RWPE1 (cell line): ENCODE measurements around the gene PRSS38.
A peak's percentile ranks its signal among the peaks of the same experiment; 100 is the strongest.

Experiments
- CTCF ChIA-PET: fragments of 350-600 bp; sonication (Branson Sonifier 250); formaldehyde crosslinking; extraction: SDS; loops from one replicate; lab custom pipeline; 2021; lab: Yijun Ruan, JAX
- POLR2A ChIA-PET: fragments of 400-600 bp; formaldehyde crosslinking; extraction: SDS; loops from one replicate; lab custom pipeline; 2020; ENCODE audit warnings: antibody characterized with exemption; ENCODE audit not compliant: low non-redundant PET; lab: Yijun Ruan, JAX
- DNase-seq: peaks from one replicate; pipeline ENCODE4 v3.0.0; 2012; ENCODE audit warnings: low spot score
- H3K27ac ChIP-seq: fragments of 450-650 bp; 2 replicates; pipeline ENCODE4 v1.5.1; 2017
- TF ChIP-seq, protein P1 (sequence below): fragments of 450-650 bp; conservative IDR thresholded peaks from 2 replicates; pipeline ENCODE4 v1.5.1; 2017; ENCODE audit warnings: low read depth, mild to moderate bottlenecking

The PRSS38 gene

DNA sequence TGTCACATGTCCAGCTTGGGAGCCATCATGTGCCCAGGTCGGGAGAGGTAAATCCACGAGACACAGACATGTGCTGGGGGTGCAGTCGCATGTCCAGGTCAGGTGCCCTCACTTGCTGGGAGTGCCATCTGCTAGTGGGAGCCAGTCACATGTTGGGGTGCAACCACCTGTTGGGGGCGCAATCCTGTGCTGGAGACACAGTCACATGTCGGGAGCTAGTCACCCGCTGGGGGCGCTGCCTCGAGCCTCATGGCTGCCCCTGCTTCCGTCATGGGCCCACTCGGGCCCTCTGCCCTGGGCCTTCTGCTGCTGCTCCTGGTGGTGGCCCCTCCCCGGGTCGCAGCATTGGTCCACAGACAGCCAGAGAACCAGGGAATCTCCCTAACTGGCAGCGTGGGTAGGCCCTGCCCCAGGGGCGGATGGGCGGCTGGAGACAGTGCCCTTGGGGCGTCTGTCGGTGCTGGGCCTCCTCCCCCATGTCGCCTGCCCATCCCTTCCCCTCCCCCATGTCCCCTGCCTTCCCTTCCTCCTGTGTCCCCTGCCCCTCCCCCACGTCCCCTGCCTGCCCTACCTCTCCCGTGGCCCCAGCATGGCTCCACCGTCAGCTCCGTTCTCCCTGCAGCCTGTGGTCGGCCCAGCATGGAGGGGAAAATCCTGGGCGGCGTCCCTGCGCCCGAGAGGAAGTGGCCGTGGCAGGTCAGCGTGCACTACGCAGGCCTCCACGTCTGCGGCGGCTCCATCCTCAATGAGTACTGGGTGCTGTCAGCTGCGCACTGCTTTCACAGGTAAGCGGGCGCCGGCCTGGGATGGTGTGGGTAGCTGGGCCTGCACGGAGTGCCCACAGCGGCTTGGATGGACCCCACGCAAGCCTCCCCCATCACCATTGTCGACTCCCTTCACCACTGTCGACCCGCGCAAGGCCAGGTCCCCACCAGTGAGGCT, at the start of gene PRSS38:
Gene PRSS38, plus strand, starts transcription at position 208 of the 942 bp plus-strand sequence. Its CDS starts 42 bp downstream, at position 250.
- H3K27ac ChIP-seq = no peak within 1 kb of the TSS
- POLR2A ChIA-PET = no interaction called here
- TF ChIP-seq, protein P1, sequence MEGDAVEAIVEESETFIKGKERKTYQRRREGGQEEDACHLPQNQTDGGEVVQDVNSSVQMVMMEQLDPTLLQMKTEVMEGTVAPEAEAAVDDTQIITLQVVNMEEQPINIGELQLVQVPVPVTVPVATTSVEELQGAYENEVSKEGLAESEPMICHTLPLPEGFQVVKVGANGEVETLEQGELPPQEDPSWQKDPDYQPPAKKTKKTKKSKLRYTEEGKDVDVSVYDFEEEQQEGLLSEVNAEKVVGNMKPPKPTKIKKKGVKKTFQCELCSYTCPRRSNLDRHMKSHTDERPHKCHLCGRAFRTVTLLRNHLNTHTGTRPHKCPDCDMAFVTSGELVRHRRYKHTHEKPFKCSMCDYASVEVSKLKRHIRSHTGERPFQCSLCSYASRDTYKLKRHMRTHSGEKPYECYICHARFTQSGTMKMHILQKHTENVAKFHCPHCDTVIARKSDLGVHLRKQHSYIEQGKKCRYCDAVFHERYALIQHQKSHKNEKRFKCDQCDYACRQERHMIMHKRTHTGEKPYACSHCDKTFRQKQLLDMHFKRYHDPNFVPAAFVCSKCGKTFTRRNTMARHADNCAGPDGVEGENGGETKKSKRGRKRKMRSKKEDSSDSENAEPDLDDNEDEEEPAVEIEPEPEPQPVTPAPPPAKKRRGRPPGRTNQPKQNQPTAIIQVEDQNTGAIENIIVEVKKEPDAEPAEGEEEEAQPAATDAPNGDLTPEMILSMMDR = no peak
- CTCF ChIA-PET = interaction anchor here (0.7 to 1.0 kb wide), 3 partner anchors 54 to 85 kb away, joined by 3 to 4 read pairs (median 4); no protein-coding TSS in a partner anchor
- DNase-seq = no peak

DNA sequence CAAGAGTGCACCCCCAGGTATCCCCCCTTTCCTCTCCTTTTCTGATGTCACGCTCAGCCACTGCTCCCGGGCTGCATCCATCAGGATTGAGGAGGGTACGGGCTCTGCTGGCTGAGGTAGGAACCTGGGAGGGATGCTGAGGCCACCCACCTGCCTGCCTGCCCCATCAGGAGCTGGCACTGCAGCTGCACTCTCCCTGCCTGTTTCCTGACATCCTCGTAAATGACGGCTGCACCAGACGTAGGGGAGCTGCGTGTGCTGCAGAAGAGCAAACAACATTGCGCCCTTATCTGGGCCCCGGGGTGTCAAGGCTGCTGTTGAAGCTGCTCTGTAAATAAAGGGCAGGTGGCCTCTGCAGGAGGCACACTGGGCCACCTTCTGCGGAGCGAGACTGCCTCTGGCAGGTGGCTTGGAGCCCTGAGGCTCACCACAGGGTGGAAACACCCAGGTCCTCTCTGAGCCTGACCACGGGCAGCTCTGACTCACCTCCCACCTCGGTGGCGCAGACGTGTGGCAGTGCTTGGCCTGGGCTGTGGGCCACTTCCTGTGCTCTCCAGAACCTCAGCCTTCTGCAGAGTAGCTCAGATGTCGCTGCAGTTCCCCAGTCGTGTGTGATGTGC, 49.4 kb upstream of the PRSS38 start:
- TF ChIP-seq, protein P1 = no peak
- ChIA-PET CTCF (interaction anchor here (0.6 to 1.1 kb wide), 3 partner anchors 34 to 181 kb away, joined by 3 to 4 read pairs (median 3); no protein-coding TSS in a partner anchor), POLR2A (no interaction called here)
- peak overlapping the region; percentile 85 for H3K27ac ChIP-seq
- no peak for DNase-seq

DNA sequence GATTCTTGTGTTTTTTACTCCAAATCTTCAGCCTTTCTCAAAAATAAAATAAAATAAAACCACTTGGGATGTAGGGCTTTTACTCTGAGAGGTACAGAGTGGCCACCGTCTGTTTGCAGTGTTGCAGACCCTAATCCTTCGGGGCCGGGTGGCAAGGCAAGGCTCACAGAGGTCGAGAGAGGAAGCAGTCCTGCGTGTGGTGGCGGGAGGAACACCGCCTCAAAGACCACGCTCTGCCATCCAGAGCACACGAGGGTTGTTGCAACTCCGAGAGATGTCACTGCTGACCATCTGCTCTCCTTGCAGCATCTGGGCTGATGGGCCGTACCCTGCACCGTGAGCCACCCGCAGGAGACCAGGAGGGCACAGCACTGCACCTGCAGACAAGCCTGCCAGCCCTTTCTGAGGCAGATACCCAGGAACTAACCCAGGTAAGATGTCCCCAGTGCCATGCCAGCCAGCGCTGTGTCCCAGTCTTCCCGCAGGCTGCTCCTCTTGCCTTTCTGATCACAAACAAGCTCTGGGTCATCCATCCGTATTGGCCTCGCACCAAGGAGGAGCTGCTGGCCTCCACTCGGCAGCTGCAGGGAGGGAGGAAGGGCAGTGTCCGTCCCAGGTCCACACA, 48.7 kb upstream of the PRSS38 start:
- peak overlapping the region; percentile 85 for H3K27ac ChIP-seq
- TF ChIP-seq, protein P1 = no peak
- ChIA-PET POLR2A (no interaction called here), CTCF (interaction anchor here (0.8 kb wide), 1 partner anchor 39 kb away, joined by 4 read pairs; no protein-coding TSS in a partner anchor)
- no peak for DNase-seq

DNA sequence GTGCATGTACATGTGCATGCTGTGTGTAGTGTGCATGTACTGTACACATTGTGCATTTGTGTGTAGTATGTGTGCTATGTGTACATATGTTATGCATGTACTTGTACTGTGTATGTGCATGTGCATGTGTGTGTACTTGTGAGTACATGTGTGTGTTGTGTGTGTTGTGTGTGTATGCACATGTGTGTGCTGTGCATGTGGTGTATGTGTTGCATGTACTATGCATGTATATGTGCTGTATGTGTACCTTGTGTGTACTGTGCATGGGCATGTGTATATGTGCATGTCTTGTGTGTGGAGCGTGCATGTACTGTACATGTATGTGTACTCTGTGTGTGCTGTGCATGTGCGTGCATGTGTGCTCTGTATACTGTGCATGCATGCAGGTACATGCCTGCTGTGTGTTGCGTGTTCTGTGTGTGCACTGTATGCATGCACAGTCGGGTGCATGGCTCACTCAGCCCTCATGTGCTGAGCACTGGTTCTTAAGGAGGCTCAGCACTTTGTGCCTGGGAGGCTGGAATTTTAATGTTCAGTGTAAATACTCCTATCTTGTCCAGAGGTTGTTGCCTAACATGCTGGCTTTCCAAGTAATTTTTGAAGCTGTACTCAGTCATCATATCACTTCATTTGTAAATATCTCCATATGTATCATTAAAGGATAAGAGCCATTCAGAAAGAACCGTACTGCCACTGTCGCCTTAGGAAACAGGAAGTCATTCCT, 47.9 kb upstream of the PRSS38 start:
- ChIA-PET CTCF (no interaction called here), POLR2A (no interaction called here)
- H3K27ac ChIP-seq = peak overlapping the region; percentile 29; the same call in 1 of the 2 replicates
- TF ChIP-seq, protein P1 = no peak
- DNase-seq = no peak

DNA sequence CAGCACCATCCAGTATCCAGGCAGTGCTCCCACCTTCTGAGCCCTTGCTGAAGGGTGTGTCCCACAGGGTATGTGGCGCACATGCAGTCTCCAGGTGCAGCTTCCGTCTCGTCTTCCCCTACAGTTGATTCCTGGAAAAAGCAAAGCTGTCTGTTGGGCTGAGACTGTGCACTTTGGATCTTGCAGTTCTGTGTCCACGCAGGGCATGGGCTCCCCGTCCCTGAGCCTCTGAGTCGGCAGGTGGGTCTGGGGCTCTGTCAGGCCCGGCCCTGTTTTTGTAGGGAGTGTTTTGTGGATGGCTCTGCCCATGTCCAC, 47.4 kb upstream of the PRSS38 start:
- DNase-seq = no peak
- peak overlapping the region; percentile 29; the same call in 1 of the 2 replicates for H3K27ac ChIP-seq
- POLR2A ChIA-PET = no interaction called here
- CTCF ChIA-PET = no interaction called here
- TF ChIP-seq, protein P1 = no peak
